T47D (cell line): Measurements from ENCODE around the gene RRAD.
A peak's percentile ranks its signal among the peaks of the same experiment; 100 is the strongest.

Experiments used
- DNase-seq, 2 experiments: peaks; one replicate each; pipeline versions ENCODE4 v3.0.0 to v3.0.0-alpha.2; 2011 to 2012; ENCODE audit warnings: low read depth in 1 of 2, low spot score in 1 of 2
- JUND ChIP-seq: IDR thresholded peaks from 2 replicates; pipeline ENCODE4 v1.6.1; 2012; ENCODE audit warnings: low read depth
- in situ Hi-C: cut with HindIII; loops from 2 replicates; pipeline ENCODE4 v1.10.0; 2016; ENCODE audit warnings: low sequenced_read_pairs, low pct_unique_long_range_greater_than_20kb

RRAD gene

DNA sequence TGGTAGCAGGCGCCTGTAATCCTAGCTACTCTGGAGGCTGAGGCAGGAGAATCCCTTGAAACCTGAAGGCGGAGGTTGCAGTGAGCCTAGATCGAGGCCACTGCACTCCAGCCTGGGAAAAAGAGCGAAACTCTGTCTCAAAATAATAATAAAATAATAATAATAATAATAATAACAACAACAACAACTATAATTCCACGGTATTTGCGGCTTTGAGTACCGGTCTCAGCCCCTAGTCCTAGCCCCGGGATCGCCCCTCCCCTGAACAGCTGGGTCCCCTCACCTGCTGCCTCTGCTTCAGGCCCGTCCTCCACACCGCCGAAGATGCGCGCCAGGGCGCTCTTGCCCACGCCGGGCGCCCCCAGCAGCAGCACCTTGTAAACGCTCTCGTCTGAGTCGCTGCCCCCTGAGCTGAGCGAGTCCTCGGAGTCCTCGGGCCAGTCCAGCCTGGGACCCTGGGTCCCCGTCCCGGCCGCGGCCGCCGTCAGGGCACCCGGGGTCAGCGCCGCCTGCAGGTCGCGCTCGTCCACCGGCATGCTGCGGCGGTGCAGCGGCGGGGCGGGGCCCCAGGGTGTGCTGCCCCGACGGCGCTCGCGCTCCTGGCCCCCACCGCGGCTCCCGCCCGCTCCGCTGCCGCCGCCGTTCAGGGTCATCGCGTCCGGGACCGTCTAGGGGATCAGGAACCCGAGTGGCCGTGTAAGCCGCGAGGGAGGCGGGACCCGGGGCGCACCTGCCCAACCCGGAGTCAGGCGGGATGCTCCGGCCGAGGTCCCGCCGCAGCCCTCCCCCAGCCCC lies 611 bp downstream of the RRAD start:
- peak; percentile 37 to 56 for DNase-seq
- in situ Hi-C loops: no loop called here
- TF ChIP-seq JUND: no peak

- in situ Hi-C loops: no loop called here
- no peak for DNase-seq
- TF ChIP-seq JUND: no peak
Observed at GRCh38 chr16:66923866-66924265, 1.5 kb downstream of the RRAD start.

DNA sequence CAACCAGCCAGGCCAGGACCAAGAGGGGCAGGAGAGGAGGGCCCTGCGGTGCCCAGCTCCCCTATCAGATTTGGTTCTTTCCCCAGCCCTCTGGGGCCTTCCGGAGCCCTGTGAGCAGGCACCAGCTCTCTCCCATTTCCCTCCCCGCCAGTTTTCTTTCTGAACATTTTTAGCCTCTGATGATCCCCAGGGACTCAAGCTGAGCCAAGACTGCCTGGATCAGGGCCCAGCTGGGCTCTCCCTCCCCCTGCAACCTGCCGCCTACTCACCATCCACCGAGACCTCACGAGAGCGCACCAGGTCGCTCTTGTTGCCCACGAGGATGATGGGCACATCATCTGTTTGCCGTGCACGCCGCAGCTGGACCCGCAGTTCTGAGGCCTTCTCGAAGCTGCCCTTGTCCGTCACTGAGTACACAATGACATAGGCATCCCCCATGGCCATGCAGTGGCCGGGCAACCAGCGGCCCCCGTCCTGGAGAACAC lies 2.0 kb downstream of the RRAD start:
- in situ Hi-C loops: no loop called here
- DNase-seq: no peak
- TF ChIP-seq JUND: no peak

DNA sequence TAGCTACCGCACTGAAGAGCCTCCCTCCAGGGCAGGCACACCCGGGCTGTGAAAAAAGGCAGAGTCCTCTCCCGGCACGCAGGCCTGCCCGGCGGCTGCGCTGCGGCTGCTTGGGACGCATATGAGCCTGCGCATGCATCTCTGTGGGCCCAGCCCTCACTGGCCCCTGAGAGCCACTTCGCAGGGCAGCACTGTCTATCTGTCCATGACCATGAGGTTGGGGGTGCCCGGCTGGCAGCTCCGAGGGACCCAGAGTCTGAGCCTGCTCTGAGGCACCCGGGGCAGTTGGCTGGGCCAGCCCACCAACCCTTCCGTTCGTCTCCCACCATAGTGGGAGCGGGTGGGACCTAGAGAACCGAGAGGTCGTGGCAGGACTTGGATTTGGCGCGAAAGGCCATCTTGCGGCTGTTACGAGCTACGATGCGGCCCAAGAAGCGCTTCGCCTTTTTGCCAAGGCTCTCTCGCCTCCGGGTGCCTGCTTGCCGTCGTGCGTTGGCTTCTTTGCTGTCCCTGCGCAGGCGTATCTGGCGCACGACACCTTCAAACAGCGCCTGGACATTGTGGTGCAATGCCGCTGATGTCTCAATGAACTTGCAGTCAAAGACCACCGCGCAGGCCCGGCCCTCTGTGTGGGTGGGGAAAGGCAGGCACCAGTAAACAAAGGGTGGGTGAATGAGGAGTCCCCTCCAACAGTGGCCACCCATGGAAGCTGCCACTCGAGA lies 3.4 kb downstream of the RRAD start:
- DNase-seq: no peak
- in situ Hi-C loops: no loop called here
- TF ChIP-seq JUND: no peak

GRCh38 chr16:66920924-66921680 lies 4.2 kb downstream of the RRAD start:
- in situ Hi-C loops: no loop called here
- no peak for DNase-seq
- no peak for TF ChIP-seq JUND

- no peak for TF ChIP-seq JUND
- in situ Hi-C loops: no loop called here
- no peak for DNase-seq
Observed at GRCh38 chr16:66920299-66920590, 5.1 kb downstream of the RRAD start.

- no peak for TF ChIP-seq JUND
- no peak for DNase-seq
- in situ Hi-C loops: no loop called here
Observed at GRCh38 chr16:66919569-66920298, 5.6 kb downstream of the RRAD start.

DNA sequence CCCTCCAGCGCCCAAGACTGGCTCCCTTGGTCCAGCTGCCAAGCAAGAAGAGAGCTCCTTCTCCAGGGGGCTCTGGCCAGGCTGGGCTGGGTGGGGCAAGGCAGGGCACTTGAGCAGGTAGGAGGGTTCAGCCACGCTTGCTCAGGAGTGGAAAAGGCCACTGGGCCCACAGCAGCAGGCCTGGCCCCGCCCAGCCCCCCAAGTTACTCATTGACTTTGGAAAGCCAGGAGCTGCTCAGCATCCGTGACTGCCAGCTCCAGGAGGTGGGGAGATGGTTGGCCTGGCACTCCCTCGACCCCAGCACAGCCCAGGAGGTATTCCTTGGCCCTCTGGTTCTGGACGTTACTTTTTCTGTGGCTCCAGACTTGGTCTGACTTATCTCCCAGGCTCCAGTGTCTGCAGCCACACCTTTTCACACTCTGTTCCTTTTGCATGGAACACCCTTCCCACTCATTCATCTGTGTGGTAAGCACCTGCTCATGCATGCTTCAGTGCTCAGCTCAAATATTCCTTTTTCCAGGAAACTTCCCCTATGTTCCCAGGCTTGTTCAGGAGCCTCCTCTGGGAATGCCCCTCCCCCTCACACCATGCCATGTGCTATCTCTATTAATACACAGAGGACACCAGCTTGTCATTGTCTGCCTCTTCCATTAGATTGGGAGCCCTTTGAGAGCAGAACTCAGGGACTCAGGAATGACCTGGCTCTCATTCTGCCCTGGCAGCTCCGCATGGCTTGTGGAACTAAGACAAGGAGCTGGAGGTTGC lies 6.3 kb downstream of the RRAD start, which contains the start of gene CDH16:
Gene CDH16 (minus strand): TSS at position 83 of the 766 bp plus-strand sequence. CDS start 820 bp downstream, outside the sequence.
- no peak for TF ChIP-seq JUND
- in situ Hi-C loops: no loop called here
- DNase-seq: no peak

- in situ Hi-C loops: no loop called here
Observed at GRCh38 chr16:66918355-66918754, 7.0 kb downstream of the RRAD start.

DNA sequence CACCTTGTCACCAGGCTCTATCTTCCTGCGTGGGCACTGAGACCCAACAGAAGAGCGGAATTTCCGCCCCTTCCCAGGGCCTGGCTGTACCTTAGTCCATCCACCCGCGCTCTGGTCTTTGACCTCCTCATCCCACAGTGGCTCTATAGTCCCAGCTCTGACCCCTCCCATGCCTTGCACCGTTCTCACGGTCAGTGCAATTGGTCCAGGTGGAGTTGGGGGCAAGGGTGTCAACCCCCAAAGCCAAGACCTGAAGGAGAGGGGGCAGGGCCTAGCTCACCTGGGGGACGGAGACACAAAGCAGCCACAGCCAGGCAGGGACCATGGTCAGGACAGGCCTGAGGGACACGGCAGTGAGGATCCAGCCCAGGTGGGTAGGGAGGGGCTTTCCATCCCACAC lies 7.6 kb downstream of the RRAD start:
- TF ChIP-seq JUND: no peak
- in situ Hi-C loops: no loop called here
- DNase-seq: no peak

More at GRCh38 chr16:66918355-66918754, 7.0 kb downstream of the RRAD start:
- no peak for TF ChIP-seq JUND
- no peak for DNase-seq

DNA sequence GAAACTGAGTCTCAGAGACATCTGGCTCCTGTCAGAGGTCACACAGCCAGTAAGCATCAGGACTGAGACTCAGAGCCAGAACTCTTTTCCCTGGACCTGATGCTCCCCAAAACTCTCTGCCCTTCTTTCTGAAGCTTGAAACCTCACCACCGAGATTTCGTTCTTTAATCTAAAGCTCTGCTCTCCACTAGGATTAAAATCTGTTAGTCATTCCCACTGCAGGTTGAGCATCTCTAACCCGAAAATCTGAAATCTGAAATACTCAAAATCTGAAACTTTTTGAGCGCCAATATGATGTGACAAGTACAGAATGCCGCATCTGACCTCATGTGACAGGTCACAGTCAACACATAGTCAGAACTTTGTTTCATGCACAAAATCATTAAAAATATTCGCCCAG lies 8.8 kb downstream of the RRAD start:
- no peak for DNase-seq
- in situ Hi-C loops: no loop called here
- no peak for TF ChIP-seq JUND

GRCh38 chr16:66915041-66915440 lies 10.3 kb downstream of the RRAD start:
- TF ChIP-seq JUND: no peak
- in situ Hi-C loops: no loop called here

More at GRCh38 chr16:66915041-66915440, 10.3 kb downstream of the RRAD start:
- no peak for DNase-seq
